IPS-11a (cell line): ENCODE results near the gene RPS6KC1.
"Not testable (repeated sequence)": the region's sequence is repeated elsewhere in the genome, so short reads cannot be mapped to it uniquely, and the experiment has no call there.

Experiments used
- H3K4me3 ChIP-seq: one replicate; pipeline ENCODE4 v1.5.1; 2013; ENCODE audit warnings: low read depth, low read length, control low read depth

RPS6KC1 gene

GRCh38 chr1:213201380-213202155 lies 150.5 kb downstream of the RPS6KC1 start:
- H3K4me3 ChIP-seq, result no peak overlapping the region

DNA sequence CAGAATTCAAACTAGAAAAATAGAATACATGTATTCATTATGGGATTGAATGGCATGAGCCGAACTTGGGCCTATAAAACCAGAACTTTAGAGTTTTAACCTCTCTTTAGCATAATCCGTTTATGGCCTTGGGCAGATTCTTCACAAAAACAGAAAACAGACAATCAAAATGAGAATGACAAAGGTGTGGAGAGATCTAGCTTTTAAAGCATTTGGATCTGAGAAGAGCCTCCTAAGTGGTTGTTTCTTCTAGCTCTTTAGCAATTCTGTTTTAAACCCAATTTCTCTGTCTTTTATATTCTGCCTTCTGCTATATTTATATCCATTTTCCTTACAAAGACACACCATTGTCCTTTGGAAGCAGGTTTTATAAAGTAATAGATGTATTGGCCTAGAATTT lies 160.2 kb downstream of the RPS6KC1 start:
- no peak overlapping the region for H3K4me3 ChIP-seq

DNA sequence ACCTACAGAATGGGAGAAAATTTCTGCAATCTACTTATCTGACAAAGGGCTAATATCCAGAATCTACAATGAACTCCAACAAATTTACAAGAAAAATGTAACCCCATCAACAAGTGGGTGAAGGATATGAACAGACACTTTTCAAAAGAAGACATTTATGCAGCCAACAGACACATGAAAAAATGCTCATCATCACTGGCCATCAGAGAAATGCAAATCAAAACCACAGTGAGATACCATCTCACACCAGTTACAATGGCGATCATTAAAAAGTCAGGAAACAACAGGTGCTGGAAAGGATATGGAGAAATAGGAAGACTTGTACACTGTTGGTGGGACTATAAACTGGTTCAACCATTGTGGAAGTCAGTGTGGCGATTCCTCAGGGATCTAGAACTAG lies 168.0 kb downstream of the RPS6KC1 start:
- not testable (repeated sequence) for H3K4me3 ChIP-seq

DNA sequence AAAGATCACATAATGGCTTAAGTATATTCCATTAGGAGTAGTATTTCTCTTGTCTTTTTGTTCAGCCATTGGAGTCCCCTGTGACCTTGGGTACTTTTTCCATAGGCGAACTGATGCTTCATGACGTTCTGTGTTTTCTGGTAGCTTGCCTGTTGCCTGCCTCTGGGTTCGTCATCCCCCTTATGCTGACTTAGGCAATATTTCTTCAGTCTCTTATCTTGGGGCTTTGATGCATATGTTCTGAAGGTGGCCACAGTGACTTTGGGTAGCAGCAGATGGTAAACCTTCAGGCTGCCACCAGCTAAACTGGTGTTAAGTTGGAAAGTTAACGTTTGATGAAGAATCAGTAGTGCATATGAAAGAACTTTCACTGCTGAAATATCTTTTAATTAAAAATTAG lies 170.2 kb downstream of the RPS6KC1 start:
- H3K4me3 ChIP-seq, result no peak overlapping the region

DNA sequence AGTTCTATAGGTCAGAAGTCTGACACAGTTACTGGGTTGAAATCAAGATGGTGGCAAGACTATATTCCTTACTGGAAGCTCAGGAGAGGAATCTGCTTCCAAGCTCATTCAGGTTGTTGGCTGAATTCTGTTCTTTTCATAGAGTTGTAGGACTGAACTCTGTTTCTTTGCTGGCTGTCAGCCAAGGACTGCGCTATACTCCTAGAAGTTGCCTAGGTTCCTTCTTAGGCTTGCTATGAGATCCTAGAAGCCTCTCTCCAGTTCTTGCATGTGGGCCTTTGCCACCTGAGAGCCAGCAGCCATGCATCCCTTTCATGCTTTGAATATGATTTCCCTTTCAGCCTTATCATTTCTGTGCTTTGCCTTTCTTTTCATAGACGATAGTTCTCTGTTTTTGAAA lies 176.4 kb downstream of the RPS6KC1 start:
- no peak overlapping the region for H3K4me3 ChIP-seq

DNA sequence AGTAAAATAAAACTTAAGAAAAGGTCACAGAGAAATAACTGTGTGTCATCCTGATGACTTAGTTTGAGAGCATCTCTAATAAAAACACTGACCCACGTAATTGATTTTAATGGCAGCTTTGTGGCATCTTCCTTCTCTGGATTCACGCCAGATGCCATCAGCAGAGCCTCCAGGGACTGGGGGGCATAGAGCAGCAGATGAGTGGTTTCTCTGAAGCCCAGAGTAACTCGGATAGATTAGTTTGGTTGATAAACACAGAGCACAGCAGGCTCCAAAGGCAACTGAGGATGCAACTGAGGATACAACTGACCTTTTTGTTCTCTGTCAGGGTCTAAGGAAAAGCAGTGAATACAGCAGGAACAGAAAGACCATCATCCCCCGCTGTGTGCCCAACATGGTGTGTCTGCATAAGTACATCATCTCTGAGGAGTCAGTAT lies 180.8 kb downstream of the RPS6KC1 start:
- no peak overlapping the region for H3K4me3 ChIP-seq

DNA sequence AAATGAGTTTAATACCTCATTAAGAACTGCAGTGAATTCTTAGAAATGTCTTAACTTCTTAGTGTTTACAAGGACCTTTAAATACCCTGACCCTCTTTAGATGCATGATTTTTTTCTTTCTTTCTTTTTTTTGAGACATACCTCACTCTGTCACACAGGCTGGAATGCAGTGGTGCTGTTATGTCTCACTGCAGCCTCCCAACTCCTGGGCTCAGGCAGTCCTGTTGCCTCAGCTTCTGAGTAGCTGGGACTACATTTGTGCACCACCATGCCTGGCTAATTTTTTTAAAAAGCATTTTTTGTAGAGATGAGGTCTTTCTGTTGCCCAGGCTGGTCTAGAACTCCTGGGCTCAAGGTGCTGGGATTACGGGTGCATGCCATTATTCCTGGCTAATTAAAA lies 191.8 kb downstream of the RPS6KC1 start:
- H3K4me3 ChIP-seq, result no peak overlapping the region

GRCh38 chr1:213244664-213245091 lies 193.6 kb downstream of the RPS6KC1 start:
- no peak overlapping the region for H3K4me3 ChIP-seq

- H3K4me3 ChIP-seq, result no peak overlapping the region
Observed at GRCh38 chr1:213245260-213245910, 194.3 kb downstream of the RPS6KC1 start.

DNA sequence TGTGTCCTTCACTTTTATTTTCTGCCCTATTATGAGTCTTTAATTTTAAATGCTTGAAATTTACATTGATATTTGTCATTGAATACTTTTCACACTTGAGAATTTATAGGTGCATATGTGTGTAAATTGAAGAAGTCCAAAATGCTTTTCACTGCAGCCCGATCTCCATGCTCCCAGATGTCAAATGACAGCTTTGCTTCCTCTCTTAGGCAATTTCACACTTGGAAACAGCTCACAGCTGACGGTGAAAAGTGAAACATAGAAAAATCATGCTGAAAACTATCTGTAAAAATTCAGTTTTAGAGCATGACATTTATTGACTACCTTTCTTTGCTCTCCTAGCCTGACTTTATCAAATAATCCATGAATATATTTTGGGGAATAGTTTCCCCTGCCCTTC lies 196.0 kb downstream of the RPS6KC1 start:
- no peak overlapping the region for H3K4me3 ChIP-seq

- H3K4me3 ChIP-seq, result no peak overlapping the region
Observed at GRCh38 chr1:213249395-213249794, 198.4 kb downstream of the RPS6KC1 start.

DNA sequence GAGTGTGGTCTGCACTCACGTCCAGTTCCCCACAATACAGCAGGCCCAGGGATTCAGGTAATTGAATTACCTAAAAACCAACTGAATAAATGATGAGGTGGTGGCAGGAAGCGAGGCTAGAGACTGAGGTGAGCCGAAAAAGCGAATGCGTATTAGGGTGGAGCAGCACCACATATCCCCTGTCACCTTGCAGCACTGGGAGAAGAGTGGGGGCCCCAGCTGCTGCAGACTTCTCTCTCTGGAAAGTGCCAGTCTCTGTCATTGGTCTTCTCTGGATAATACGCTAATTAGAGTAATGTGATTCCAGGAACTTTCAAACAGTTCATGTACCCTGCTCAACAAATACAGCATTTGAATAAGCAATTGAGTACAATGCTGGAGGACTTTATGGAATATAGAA lies 199.0 kb downstream of the RPS6KC1 start:
- H3K4me3 ChIP-seq, result no peak overlapping the region

GRCh38 chr1:213250446-213250845 lies 199.4 kb downstream of the RPS6KC1 start:
- H3K4me3 ChIP-seq, result no peak overlapping the region

- no peak overlapping the region for H3K4me3 ChIP-seq
Observed at GRCh38 chr1:213251972-213252371, 200.9 kb downstream of the RPS6KC1 start.

DNA sequence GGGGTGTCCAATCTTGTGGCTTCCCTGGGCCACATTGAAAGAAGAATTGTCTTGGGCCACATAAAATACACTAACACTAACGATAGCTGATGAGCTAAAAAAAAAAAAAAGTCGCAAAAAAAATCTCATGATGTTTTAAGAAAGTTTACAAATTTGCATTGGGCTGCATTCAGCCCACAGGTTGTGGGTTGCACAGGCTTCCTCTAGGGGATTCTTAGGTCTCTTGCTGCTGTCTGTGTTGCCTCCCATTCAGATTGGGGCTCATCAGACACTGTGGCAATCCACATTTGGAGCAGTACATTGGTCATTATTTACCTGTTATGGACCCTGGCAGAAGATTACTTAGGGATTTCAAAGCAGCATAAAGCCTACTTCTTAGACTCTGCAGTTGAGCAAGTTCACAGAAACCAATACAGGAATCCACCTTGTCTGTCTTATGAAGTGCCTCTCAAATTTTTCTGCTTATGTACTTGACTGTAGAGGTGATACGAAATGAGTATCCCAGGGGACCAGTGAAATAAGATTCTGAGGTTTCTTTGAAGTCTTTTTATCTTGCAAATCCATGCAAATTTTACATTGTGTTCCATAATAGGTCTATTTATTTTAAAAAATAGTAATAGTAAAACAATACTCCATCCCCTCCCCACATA lies 205.5 kb downstream of the RPS6KC1 start:
- no peak overlapping the region for H3K4me3 ChIP-seq

- H3K4me3 ChIP-seq, result no peak overlapping the region
Observed at GRCh38 chr1:213260311-213261075, 209.5 kb downstream of the RPS6KC1 start.

GRCh38 chr1:213264531-213264930 lies 213.5 kb downstream of the RPS6KC1 start:
- no peak overlapping the region for H3K4me3 ChIP-seq

GRCh38 chr1:213266983-213267772 lies 216.1 kb downstream of the RPS6KC1 start:
- no peak overlapping the region for H3K4me3 ChIP-seq

GRCh38 chr1:213268221-213268620 lies 217.2 kb downstream of the RPS6KC1 start:
- H3K4me3 ChIP-seq, result no peak overlapping the region

DNA sequence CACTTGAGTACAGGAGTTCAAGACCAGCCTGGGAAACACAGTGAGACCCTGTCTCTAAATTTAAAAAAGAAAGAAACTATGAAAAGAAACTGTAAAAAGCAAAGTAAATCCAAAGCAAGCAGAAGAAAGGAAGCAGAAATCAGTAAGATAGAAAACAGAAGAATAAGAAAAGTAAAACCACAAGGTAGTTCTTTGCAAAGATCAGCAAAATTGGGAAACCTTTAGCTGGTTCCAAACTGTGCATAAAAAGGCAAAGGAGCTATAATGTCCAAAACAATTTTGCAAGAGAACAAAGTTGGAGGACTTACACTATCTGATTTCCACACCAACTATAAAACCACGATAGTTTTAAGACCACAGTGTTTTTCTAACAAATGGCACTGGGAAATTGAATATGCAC lies 218.8 kb downstream of the RPS6KC1 start:
- H3K4me3 ChIP-seq, result no peak overlapping the region
